ENCODE data around the gene HPCAL1. TPM values are rescaled to one million over a fixed set of nuclear protein-coding genes. Genes with fewer than 3 reads are reported as not detected.

HPCAL1 gene
- total RNA-seq, 1 experiment from 2014 or later = 273 TPM

DNA sequence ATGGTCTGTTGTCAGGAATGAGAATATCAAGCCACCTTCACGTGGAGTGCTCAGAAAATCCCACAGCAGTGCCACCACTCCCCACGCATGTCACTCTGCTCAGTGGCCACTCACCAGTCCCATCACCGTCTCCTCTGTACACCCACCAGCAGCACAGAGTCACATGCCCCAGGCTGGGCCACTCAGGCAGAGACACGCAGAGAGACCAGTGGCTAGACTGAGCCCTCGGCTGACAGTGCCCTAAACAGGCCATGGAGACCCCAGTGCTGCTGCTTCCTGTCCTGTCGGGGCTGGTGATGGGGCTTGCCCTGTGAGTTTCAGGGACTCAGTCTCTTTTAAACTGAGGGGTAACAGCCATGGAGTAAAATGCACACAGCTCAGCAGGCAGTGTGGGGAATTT, 119.5 kb downstream of the HPCAL1 start:
- no peak for DNase-seq (ENCODE audit: low read depth)

DNA sequence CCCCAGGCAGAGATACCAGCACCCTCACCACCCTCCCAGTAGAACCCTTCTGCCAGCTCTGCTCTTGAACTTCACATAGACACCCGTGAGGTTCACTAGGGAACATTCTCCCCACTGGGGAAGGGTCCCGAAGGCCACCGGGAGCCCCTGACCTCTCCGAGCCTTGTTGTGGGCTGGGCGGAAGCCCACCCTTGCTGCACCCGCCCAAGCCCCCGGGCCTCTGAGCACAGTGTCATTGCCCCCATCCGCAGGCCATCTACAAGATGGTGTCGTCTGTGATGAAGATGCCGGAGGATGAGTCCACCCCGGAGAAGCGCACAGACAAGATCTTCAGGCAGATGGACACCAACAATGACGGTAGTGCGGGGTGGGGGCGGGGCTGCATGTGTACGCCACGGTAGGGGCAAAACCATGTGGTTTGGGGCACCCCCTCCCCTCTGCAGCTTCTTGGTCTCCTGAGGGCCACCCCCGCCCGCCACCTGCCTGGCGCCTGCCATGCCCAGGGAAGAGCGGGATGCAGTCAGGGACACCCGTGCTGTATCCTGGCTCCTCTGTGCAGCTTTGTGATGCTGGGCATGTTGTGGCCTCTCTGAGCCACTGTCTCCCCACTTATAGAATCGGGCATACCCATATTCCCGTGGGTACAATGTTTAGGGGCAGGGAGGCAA, 120.2 kb downstream of the HPCAL1 start:
- DNase-seq (ENCODE audit: low read depth) = no peak

DNA sequence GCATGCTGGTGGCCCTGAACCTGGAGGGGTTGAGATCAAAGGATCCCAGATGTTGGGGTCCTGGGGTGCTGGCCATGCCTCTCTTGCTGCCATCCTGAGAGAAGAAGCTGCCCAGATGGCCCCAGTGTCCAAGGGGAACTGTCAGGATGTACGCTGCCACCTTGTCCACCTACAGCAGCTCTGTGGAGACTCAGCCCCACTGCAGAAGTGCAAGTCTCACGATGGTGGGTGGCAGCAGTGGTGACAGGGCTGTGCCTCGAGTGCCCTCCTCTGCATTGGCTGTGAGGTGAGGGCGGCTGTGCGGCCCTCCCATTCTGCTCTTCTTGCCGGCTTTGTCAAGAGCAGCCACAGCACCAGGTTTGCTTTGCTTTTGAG, 120.7 kb downstream of the HPCAL1 start:
- DNase-seq (ENCODE audit: low read depth) = no peak

DNA sequence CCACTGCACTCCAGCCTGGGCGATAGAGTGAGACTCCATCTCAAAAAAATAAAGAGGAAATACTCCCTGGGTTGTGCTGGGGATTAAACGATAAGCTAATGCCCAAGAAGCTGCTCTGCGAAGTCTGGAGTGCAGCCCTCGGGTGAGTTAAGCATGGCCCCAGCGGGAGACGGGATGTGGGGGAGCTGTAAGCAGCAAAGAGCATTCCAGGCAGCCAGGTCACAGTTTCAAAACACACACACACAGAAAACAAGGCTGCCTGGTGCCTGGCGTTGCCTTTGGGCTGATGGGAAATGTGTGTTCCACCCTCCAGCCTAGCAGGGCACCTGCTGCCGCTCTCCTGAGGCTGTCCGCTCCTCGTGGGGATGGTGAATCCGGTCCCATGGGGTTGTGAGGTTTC, 121.3 kb downstream of the HPCAL1 start:
- DNase-seq (ENCODE audit: low read depth) = no peak

DNA sequence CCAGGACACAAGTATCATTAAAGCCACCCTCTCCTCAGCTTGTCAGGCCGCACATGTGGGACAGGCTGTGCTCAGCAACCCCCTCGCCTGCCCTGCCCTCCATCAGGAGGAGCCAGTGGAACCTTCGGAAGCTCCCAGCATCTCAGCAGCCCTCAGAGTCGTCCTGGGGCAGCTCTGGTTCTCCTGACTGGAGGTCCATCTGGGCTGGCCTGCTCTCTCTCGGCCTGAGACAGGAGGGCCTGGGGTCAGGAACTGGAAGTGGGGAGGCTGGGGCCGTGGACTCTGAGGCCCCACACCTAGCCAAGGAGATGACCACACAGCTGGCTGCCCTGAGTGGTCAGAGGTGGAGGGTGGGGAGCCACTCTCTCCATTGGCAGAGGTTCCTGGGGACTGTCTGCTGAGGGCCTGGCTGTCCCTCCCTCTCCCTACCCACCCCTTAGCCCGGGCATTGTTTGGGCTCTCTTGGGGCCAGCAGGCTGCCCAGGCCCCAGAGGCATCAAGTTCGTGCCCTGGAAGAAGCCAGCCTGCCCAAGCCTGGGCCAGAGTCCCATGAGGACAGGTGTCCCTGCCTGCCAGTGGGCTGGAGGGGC, 122.3 kb downstream of the HPCAL1 start:
- DNase-seq (ENCODE audit: low read depth) = no peak

DNA sequence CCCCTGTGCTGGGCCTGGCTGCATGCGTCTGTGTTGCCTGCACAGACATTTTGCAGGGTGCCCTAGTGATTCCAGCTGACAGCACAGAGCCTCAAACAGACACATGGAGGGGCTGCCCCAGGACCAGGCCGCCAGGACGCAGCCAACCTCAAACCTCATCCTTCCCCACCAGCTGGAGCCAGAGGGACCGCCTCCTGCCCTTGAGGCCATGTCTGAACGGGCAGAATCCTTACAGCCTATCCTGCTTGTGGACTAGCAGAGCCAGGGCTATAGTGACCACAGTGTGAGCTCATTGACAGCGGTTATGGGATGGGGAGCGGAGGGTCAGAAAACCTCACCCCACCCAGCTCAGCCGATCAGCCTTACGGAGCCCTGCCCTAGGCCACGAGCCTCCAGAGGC, 123.0 kb downstream of the HPCAL1 start:
- DNase-seq (ENCODE audit: low read depth) = no peak

DNA sequence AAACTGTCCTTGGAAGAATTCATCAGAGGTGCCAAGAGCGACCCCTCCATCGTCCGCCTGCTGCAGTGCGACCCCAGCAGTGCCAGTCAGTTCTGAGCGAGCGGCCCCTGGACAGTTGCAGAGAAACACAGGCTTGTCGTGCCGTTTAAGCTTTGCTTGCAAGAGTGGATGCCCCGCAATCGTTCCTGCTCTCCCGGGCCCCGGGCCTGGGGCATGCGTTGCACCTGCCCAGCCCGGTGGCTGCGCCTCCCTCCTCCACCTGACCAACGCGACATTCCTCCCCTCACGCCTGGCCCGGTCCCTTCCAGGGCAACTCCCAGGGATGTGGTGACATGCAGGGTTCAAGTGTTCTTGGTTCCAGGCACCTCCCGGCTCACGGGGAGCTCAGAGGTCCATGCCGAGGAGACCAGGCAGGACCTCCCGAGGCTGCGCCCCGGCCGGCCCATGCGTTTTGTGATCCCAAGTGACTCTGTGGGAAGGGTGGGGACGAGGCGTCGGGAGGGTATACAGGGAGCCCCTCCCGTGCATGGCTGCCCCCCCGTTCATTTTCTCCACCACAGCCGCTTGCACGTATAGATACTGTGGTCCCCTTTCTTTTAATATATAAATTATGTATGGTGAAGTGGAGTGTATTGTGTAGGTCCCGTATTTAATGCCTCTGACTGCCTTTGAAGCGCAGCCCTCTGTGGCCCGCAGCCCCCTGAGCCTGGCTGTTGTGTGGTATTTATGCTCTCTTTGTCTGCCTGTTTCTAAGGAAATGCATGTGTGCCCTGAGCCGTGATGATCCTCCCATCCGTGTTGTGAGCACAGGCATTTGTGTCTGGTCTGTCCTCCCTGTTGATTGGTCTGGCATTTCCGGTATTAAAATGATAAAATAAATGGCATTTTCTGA, 124.3 kb downstream of the HPCAL1 start:
- no peak for DNase-seq (ENCODE audit: low read depth)

DNA sequence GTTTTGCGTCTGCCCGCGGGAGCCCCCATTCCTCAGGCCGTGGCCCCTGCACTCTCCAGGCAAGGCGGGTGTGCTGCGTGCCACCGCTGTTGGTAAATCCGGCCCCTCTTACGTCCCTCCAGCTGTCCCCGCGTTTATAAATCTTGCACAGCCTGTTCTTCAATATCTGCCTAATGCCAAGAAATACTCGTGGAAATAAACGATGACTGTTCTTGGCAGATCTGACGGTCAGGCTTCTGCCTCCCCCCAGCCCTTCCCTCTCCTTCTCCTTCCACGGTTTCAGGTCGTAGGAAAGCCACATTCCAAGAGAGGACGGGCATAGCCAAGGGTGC, 124.9 kb downstream of the HPCAL1 start:
- no peak for DNase-seq (ENCODE audit: low read depth)

DNA sequence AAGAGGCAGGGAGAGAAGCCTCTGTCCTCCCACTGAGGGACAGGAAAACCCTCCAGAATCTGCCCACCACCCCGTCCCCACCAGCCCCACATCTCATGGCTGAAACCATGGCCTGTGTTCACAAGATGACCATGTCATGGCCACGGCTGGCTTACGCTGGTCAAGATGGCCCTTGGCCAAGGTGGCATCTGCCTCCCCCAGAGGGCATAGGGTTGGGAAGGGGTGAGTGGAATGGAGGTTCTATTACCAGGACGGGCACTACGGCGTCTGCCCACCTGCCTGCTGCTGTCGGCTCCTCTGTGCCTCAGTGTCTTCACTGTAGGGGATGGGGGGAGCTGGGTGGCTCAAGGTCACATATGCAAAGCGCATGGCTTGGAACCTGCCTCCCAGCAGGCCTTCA, 125.7 kb downstream of the HPCAL1 start:
- no peak for DNase-seq (ENCODE audit: low read depth)

DNA sequence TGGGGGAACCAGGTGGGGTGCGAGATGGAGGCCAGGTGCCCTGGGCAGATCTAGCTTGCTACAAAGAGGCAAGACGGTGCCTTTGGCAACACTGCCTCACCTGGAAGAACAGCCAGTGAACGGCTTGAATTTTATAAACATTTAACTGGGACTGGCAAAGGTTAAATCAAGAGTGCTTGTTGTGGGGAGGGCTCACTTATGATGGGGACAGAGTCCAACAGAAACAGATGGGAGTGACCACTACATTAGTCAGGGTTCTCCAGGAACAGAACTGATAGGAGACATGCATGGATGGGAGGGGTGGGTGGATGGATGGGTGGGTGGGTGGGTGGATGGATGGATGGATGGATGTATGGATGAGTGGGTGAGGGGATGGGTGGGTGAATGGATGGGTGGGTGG, 126.2 kb downstream of the HPCAL1 start:
- DNase-seq (ENCODE audit: low read depth) = no peak

DNA sequence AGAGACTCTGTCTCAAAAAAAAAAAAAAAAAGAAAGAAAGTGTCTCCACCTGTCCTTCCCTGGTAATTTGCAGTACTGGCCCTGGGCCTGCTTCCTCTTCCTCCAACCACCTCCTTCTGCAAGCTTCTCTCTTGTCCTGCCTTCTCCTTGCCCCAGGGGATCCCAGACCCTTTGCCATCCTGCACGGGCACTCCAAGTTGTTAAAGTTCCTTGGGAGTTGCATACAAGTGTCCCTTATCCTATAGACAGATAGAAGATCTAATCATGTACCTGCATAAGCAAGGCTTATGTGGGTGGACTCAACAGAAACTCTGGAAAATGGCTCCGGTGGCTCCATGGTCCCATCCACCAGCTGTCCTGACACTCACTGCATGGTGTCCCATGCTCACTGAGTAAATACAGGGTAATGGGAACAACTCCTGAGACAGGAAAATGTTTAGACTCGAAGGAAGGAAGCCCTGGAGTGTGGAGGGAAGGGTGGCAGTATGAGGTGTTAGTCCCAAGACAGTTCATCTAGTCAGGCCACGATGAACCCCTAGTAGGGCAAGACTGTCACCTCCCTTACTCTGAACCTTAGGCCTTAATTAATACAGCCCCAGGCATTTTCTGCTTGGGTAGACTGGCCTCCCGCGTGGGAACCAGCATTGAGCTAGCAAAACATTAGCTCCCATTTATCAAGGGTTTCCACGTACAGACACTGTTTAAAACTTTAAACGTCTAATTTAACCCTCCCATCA, 128.3 kb downstream of the HPCAL1 start:
- DNase-seq (ENCODE audit: low read depth) = no peak

DNA sequence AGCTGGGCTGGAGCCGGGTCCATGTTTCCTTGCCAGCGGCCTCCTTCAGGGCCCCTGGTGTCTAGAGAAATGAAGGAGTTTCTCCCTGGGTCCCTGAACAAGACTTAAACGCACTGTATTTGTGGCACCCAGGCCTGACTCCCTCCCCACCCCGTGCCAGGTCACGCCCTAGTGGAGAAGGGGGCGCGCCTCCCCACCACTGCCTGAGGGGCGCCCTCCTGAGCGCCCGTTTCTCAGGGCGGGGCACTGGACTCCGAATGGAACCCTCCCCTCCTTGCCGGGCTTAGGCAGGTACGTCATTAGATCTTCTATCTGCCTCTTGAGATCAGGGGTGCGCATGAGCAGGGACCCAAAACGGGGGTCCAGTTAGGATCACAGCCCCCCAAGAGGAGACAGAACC, 129.1 kb downstream of the HPCAL1 start:
- DNase-seq (ENCODE audit: low read depth) = no peak

DNA sequence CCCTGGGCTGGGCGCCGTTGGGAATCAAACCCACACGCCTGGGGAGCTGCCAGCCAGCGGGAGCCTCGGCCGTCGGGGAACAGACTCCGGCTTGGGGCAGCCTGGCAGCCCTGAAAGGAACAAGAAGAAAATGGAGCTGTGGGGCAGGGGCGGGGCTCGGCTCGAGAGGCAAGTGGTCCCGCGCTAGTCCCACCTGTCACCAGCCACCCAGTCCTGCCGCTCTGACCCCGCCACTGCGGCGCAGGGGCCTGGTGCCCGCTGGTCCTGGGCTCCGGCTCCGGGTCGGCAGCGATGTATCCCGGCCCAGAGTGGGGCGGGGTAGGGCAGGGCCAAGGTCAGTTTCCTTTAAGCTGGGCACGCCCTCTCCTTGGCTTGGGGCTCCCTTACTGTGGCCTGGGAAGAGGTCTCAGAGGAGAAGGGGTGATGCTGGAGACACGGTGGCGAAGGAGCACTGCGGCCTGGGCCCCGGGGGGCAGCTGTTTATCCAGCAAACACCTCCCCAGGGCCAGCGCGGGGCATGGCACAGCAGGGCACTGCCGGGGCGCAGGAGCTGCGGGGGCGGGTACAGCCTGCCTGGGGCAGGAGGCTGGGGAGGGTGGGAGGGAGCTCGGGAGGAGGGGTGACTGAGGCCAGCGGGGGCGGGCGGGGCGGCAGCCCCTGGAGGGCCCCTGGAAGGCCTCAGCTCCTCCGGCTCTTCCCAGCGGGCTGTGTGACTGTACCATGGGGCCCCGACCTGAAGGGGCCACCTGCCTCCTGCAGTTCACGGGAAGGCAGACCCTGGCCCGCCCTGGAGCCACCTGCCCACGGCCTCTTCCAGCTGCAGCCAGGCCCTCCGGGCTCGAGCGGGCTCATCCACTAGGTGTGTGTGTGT, 129.8 kb downstream of the HPCAL1 start:
- DNase-seq (ENCODE audit: low read depth) = no peak

DNA sequence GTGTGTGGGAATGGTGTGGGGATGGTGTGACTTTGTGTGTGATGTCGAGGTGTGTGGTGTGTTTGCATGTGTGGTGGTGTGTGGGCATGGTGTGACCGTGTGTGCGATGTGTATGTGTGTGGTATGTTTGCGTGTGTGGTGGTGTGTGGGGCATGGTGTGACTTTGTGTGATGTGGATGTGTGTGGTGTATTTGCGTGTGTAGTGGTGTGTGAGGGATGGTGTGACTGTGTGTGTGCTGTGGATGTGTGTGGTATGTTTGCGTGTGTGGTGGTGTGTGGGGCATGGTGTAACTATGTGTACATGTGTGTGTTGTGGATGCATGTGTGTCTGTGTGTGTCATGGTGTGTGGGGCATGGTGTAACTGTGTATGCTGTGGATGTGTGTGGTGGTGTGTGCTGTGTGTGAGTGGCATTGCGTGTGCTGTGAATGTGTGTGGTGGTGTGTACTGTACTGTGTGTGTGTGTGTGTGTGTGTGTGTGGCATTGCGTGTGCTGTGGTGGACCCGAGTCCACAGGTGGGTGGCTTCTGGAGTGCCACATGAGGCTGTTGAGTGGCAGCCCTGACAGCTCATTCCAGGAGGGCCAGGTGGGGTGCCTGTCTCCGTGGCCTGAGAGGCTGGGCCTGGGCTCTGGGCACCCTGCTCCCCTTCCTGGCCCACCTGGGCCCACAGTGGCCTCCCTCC, 130.7 kb downstream of the HPCAL1 start:
- DNase-seq (ENCODE audit: low read depth) = no peak

DNA sequence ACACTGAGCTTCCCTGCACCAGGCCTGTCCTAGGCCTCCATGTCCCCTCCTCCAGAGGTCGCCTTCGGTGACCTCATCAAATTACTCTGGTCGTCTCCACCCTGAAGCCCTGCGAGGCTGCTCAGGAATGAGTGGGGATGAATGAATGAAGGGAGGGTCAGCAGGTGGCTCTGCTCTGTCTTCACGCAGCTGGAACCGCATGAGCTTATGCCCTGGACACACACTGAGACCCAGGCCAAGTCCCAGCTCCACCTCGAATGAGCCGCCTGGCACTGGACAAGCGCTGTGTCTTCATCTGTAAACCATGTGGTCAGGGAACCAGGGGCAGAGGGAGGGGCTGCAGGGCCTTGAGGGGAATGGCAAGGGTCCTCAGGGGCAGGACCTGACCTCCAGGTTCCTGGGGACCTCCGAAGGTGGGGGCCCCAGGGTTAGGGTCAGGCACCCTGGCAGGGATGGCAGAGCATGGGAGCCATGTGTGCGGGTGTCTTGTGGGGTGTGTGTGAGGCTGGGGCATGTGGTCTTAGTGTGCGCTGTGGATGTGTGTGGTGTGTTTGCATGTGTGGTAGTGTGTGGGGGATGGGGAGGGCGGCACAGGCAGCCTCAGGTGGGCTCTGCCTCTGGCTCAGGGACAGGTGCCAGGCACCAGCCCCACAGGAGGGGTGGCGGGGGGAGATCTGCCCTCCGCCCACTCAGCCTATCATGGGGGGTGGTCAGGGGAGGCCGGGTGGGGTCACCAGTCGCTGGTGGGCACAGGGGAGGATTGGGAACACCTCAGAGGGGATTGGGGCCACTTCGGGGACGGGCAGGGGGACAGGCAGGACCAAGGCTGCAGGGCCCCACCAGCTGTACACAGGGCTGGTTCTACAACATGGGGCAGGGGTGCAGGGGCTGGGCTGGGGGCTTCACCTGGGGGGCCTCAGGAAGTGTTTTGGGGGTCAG, 131.5 kb downstream of the HPCAL1 start:
- no peak for DNase-seq (ENCODE audit: low read depth)

DNA sequence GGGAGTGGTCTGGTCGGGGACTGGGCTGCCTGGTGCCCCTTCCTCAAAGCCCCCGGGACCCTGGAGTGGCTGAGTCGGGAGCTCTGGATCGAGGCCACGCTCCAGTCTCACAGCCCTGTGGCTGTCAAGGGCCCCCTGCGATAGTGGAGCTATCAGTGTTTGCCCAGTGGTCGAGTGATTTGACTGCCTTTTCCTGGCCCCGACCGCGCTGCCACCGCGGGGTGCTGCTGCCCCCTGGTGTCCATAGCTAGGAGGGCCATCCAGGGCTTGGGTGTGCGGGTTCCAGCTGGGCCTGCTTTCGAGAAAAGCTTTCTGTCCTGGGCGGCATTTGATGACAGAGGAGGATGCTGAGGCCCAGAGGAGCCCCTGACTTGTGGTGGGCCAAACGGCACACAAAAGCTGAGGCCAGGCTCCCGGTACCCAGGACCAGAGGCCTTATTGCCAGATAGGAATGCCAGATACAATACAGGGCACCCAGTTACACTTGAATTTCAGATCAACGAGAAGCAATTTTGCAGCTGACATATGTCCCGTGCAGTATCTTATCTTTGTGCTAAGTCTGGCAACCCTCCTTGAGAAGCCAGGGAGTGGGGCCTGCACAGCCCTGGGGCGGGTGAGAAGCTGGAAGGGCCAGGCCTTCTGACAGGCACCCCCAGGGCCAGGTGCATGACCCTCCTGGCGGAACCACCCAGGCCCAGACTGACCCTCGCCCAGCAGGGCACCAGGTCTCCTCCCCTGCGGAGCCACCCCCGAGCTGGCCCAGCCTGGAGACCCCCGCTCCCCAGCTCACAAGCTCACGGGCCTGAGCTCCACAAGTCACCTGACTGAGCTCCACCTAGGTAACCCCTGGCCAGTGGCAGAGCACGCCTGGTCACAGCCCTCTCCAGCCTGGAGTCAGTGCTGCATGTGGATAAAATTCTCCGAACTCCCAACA, 132.4 kb downstream of the HPCAL1 start:
- DNase-seq (ENCODE audit: low read depth) = peak; percentile 74

DNA sequence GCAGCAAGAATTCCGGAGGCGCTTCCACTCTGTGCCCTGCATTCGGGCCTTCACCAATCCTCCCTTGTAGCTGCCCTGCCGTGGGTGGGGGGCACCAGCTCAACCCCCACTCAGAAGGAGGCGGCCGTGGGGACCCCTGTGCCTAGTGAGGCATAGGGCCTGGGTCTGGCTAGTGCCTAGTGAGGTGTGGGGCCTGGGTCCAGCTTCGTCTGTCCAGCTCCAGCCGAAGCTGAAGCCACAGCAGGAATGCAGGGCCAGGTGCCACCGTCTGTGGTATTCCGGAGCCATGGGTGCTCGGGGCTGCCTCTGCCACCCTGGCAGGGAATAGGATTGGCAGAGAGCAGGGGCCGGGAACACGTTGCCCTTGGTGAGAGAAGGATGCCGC, 133.1 kb downstream of the HPCAL1 start:
- no peak for DNase-seq (ENCODE audit: low read depth)

DNA sequence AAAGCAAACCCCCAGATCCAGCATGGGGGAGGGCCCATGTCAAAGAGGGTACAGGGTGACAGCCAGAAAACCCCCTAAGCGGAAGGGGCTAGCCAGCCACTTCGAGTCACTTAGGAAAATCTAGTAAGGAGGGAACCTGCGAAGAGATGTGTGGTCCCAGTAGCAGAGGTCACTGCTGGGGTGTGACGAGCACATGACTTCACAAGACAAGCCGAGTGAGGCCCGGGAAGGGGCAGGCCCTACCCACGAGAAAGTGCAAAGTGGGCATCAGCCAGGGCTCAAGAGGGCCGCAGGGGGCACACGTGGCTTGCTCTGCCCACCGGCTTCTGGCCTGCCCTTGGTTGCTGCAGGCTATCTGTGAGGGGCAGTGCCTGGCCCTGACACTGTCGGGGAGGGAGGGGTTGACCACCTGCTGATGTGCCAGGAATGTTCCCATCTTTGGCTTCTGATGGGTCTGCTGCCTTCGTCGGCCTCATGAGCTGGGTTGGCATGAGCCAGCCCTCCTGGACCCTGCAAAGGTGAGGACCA, 133.9 kb downstream of the HPCAL1 start:
- DNase-seq (ENCODE audit: low read depth) = no peak

All from RPMI7951 (cell line).